ENCODE measurements around the gene BTBD16.

DNA sequence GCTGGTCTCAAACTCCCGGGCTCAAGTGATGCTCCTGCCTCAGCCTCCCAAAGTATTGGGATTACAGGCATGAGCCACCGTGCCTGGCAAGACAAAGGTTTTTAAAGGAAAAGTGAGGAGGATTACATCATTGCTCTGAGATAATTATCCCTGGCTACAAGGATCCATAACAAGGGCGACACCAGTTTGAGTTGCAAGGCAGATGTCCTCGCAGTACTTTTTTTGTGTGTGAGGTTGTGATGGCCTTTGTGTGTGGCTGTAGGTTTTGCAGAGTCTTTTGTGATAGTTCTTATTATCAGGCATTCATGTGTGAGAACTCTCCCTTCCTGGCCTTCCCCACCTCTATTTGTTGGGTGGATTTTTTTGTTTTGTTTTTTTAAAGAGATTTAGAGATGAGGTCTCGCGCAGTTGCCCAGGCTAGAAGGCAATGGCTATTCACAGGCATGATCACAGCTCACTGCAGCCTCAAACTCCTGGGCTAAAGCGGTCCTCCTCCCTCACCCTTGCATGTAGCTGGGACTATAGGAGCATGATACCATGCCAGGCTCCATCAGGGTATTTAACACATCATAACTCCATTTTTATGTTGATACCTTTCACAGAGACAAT lies 10.0 kb downstream of the BTBD16 start:
- TF ChIP-seq, protein P1, sequence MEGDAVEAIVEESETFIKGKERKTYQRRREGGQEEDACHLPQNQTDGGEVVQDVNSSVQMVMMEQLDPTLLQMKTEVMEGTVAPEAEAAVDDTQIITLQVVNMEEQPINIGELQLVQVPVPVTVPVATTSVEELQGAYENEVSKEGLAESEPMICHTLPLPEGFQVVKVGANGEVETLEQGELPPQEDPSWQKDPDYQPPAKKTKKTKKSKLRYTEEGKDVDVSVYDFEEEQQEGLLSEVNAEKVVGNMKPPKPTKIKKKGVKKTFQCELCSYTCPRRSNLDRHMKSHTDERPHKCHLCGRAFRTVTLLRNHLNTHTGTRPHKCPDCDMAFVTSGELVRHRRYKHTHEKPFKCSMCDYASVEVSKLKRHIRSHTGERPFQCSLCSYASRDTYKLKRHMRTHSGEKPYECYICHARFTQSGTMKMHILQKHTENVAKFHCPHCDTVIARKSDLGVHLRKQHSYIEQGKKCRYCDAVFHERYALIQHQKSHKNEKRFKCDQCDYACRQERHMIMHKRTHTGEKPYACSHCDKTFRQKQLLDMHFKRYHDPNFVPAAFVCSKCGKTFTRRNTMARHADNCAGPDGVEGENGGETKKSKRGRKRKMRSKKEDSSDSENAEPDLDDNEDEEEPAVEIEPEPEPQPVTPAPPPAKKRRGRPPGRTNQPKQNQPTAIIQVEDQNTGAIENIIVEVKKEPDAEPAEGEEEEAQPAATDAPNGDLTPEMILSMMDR (IDR thresholded peaks at IDR 0.05), result no peak
- no peak for TF ChIP-seq POLR2A (IDR thresholded peaks at IDR 0.05)
